Adipocyte (in vitro differentiated cells): Measurements from ENCODE around the gene QPRT.
A peak's percentile ranks its signal among the peaks of the same experiment; 100 is the strongest.
"Not testable (repeated sequence)": the region's sequence is repeated elsewhere in the genome, so short reads cannot be mapped to it uniquely, and the experiment has no call there.

Experiments
- DNase-seq: peaks from one replicate; pipeline ENCODE4 v3.0.0-alpha.2; 2015; ENCODE audit warnings: low read depth
- H3K27me3 ChIP-seq: replicated peaks from 2 replicates; pipeline ENCODE4 v1.7.0; 2013; ENCODE audit warnings: mild to moderate bottlenecking, low read length, moderate library complexity; ENCODE audit not compliant: control insufficient read depth, insufficient read depth
- H3K36me3 ChIP-seq: 2 replicates; pipeline ENCODE4 v1.7.0; 2013; ENCODE audit warnings: low read length, mild to moderate bottlenecking, moderate library complexity; ENCODE audit not compliant: control insufficient read depth, insufficient read depth, severe bottlenecking
- H3K4me1 ChIP-seq: 2 replicates; pipeline ENCODE4 v1.7.0; 2013; ENCODE audit warnings: mild to moderate bottlenecking, low read length, moderate library complexity; ENCODE audit not compliant: control insufficient read depth, insufficient read depth
- H3K4me3 ChIP-seq: 2 replicates; pipeline ENCODE4 v1.7.0; 2013; ENCODE audit warnings: mild to moderate bottlenecking, low read length, moderate library complexity
- H3K9ac ChIP-seq: 2 replicates; pipeline ENCODE4 v1.7.0; 2013; ENCODE audit warnings: mild to moderate bottlenecking, low read length, moderate library complexity
- H3K9me3 ChIP-seq: 2 replicates; pipeline ENCODE4 v1.7.0; 2013; ENCODE audit warnings: mild to moderate bottlenecking, low read length, moderate library complexity; ENCODE audit not compliant: control insufficient read depth

QPRT gene

GRCh38 chr16:29708917-29709600 is 30.1 kb downstream of the QPRT start:
- Histone ChIP-seq H3K4me1 (peaks cover 6% of the 10 kb centered on the region), H3K27me3 (peaks cover 6% of the 10 kb centered on the region), H3K4me3 (no peak overlapping the region), H3K9ac (no peak overlapping the region), H3K36me3 (no peaks in the 10 kb centered on the region), H3K9me3 (no peaks in the 10 kb centered on the region)
- no peak for DNase-seq

GRCh38 chr16:29709657-29710056 is 30.7 kb downstream of the QPRT start:
- not testable (repeated sequence) for H3K27me3 ChIP-seq, H3K4me1 ChIP-seq, DNase-seq, H3K36me3 ChIP-seq, H3K9ac ChIP-seq, H3K9me3 ChIP-seq, H3K4me3 ChIP-seq

GRCh38 chr16:29710227-29711219 is 31.5 kb downstream of the QPRT start:
- H3K9me3 ChIP-seq = no peaks in the 10 kb centered on the region
- DNase-seq = peak; percentile 79
- H3K9ac ChIP-seq = no peak overlapping the region
- H3K4me3 ChIP-seq = no peak overlapping the region
- peaks cover 13% of the 10 kb centered on the region for H3K27me3 ChIP-seq
- H3K4me1 ChIP-seq = peaks cover 6% of the 10 kb centered on the region
- no peaks in the 10 kb centered on the region for H3K36me3 ChIP-seq

- no peak for DNase-seq
- no peaks in the 10 kb centered on the region for H3K36me3 ChIP-seq
- H3K27me3 ChIP-seq = peaks cover 13% of the 10 kb centered on the region
- no peaks in the 10 kb centered on the region for H3K9me3 ChIP-seq
- H3K4me3 ChIP-seq = no peak overlapping the region
- peaks cover 6% of the 10 kb centered on the region for H3K4me1 ChIP-seq
- no peak overlapping the region for H3K9ac ChIP-seq
These were observed 33.8 kb downstream of the QPRT start for GRCh38 chr16:29712809-29713208.

GRCh38 chr16:29714396-29714795 is 35.4 kb downstream of the QPRT start:
- Histone ChIP-seq H3K9ac (no peak overlapping the region), H3K9me3 (no peaks in the 10 kb centered on the region), H3K36me3 (no peaks in the 10 kb centered on the region), H3K4me1 (peaks cover 6% of the 10 kb centered on the region), H3K4me3 (no peak overlapping the region), H3K27me3 (peaks cover 15% of the 10 kb centered on the region)
- no peak for DNase-seq

- H3K4me3 ChIP-seq = no peak overlapping the region
- no peak for DNase-seq
These were observed 36.0 kb downstream of the QPRT start for GRCh38 chr16:29714972-29715371.

GRCh38 chr16:29717113-29717512 is 38.1 kb downstream of the QPRT start:
- no peak overlapping the region for H3K9ac ChIP-seq
- no peaks in the 10 kb centered on the region for H3K9me3 ChIP-seq
- peaks cover 15% of the 10 kb centered on the region for H3K27me3 ChIP-seq
- H3K4me3 ChIP-seq = no peak overlapping the region
- DNase-seq = no peak
- H3K4me1 ChIP-seq = no peaks in the 10 kb centered on the region
- no peaks in the 10 kb centered on the region for H3K36me3 ChIP-seq

More at GRCh38 chr16:29714972-29715371, 36.0 kb downstream of the QPRT start:
- Histone ChIP-seq H3K4me1 (peaks cover 6% of the 10 kb centered on the region), H3K9me3 (no peaks in the 10 kb centered on the region), H3K9ac (no peak overlapping the region), H3K27me3 (peaks cover 15% of the 10 kb centered on the region), H3K36me3 (no peaks in the 10 kb centered on the region)

- Histone ChIP-seq H3K27me3 (peaks cover 15% of the 10 kb centered on the region), H3K36me3 (no peaks in the 10 kb centered on the region), H3K4me1 (no peaks in the 10 kb centered on the region), H3K4me3 (no peak overlapping the region), H3K9me3 (no peaks in the 10 kb centered on the region), H3K9ac (no peak overlapping the region)
- no peak for DNase-seq
These were observed 40.1 kb downstream of the QPRT start for GRCh38 chr16:29719063-29719462.

GRCh38 chr16:29720703-29721102 is 41.7 kb downstream of the QPRT start:
- DNase-seq = peak; percentile 13
- H3K4me3 ChIP-seq = no peak overlapping the region
- no peaks in the 10 kb centered on the region for H3K4me1 ChIP-seq
- H3K36me3 ChIP-seq = no peaks in the 10 kb centered on the region
- peaks cover 8% of the 10 kb centered on the region for H3K27me3 ChIP-seq
- no peak overlapping the region for H3K9ac ChIP-seq
- H3K9me3 ChIP-seq = no peaks in the 10 kb centered on the region

GRCh38 chr16:29721167-29721879 is 42.3 kb downstream of the QPRT start:
- not testable (repeated sequence) for H3K36me3 ChIP-seq, H3K4me3 ChIP-seq, H3K9me3 ChIP-seq, H3K27me3 ChIP-seq, H3K4me1 ChIP-seq, H3K9ac ChIP-seq
- DNase-seq = peak; percentile 69

GRCh38 chr16:29726845-29727377 is 47.9 kb downstream of the QPRT start:
- Histone ChIP-seq H3K4me3 (no peak overlapping the region), H3K4me1 (peaks cover 5% of the 10 kb centered on the region), H3K9ac (no peak overlapping the region), H3K36me3 (no peaks in the 10 kb centered on the region), H3K9me3 (no peaks in the 10 kb centered on the region), H3K27me3 (peaks cover 11% of the 10 kb centered on the region)
- no peak for DNase-seq
